Measurements from ENCODE around the gene KIAA1614. TPM values are rescaled to one million over a fixed set of nuclear protein-coding genes. Genes with fewer than 3 reads are reported as not detected.

KIAA1614 gene, protein sequence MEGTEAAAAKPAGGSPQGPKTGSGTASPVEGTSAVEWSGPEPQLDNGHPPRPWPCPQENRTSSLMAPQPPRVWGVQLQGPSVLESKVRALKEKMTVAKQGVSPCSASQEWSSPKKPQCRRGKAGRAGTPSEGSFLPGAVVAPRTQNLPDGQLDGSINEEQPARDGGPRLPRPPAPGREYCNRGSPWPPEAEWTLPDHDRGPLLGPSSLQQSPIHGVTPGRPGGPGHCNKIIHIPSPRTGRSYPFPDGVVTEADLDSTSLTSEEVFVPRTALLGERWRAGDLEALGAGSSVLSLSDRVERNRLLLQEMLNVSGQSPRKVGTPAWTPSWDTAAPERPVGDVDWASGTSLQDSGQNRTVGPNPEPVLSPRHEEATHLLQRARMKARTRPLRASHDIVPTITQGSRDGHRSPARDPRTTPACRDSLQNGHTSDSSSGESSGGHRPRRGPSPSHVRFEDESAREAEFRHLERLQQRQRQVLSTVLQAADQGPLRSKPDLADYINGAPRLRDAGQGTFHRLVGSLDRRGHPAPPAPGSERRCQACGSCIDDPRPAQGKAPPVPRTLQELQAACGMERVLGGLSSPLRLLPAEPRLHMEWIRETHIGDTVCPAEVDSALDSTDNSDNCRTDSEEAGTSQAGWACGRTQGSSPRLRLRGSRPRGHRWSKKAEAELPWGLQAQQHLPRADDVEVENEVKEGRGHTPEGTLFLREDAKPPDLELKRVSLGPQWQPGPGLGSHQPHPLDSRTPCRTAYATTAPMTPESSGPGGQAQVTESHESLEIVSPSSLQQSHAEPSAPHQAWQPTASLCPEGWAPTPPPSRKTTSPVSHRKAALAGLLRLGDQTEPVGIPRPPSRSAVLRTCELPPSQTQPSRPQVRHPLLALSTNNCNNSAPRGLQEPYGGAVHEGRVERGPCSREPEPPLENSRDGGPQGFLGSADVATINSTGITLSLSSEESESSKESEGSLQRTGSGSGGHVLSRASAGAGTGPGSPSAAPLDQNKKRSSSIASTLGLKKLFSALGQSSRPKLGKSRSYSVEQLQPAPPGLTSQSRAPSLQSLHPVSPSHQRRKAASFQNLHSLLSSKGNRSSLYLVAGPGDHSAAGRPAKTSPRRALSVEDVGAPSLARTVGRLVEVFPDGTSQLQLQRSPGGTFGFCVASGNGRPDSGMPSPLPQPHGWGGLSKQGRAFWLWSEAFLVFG
- 12.3 TPM for polyA plus RNA-seq (ENCODE audit: insufficient read length)

- no peak for DNase-seq (ENCODE audit: low read depth)
These were observed at the start of gene KIAA1614 for GRCh38 chr1:180912801-180913565. TSS of gene KIAA1614 (plus strand) at chr1:180912897. CDS start at chr1:180913244, 347 bp downstream.

- DNase-seq (ENCODE audit: low read depth) = peak; percentile 24
These were observed 49.4 kb upstream of the KIAA1614 start for GRCh38 chr1:180863158-180863775.

DNA sequence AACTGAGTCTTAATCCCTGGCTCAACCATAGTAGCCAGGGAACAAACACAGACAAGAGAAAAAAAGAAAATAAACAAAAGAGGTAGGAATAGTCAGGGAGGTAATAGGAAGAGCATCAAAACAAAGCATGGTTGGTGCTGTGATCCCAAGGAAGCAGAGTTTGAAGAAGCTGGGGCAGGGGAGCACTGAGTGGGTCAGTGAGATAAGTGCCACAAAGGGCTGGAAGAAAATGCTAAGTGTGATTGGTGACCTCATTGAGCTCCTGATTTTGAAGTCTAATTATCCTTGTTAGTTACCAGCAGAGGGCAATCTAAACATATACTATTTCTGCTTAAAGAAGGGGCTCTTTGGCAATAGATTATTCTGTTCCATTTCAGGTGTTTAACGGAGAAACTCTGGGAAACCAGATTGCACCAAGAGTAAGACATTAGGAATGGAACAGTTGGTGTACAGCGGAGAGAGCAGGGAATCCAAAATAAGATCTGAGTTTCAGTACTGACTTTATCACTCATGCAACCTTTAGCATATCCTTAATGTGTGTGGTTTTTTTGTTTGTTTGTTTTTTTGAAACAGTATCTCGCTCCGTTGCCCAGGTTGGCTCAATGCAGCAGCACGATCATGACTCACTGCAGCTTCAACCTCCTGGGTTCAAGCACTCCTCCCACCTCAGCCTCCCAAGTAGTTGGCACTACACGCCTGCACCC lies 30.7 kb upstream of the KIAA1614 start:
- DNase-seq (ENCODE audit: low read depth) = peak; percentile 24

DNA sequence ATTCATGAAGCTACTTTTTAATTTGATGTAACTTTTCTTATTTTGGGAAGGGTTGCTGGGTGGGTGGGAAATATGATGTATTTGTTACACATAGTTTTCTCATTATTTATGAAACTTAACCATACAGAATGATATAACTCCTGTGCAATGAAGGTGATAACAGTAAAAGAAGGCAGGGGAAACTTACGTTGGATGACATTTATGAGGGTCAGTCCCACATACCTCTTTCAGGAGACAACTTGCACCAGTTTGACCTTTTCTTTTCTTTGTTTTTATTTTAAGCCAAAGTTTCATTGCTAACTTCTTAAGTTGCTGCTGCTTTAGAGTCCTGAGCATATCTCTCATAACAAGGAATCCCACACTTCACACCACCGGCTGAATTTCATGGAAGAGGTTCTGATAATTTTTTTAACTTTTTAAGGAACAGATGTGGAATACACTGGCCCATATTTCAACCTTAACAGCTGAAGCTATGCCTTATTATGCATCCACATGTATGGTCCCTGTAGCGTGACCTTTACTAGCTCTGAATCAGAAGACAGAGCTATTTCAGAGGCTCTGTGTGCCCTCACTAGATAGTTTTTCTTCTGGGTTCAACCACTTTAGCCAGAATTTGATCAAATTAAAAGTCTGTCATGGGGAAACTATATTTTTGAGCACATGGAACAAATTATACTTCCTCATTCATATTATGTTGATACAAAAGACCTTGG lies 28.0 kb upstream of the KIAA1614 start:
- no peak for DNase-seq (ENCODE audit: low read depth)

DNA sequence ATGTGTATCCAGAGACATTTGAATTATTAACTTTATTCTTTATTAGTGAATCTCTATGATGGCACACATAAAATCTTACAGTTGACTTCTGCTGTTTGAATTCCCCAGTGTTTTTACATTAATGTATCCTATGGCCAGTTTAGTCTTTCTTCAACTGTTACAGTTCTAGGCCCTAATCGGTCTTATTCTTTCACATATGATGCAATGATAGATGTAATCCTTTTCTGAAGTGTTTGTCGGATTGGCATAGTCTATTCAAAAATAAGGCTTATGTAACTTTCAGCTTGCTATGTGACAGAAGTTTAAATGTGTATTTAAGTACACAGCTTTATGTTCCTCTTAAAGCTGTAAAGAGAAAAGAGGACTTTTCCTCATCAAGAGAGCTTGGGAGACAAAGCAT lies 26.4 kb upstream of the KIAA1614 start:
- no peak for DNase-seq (ENCODE audit: low read depth)

- DNase-seq (ENCODE audit: low read depth) = no peak
These were observed 24.9 kb upstream of the KIAA1614 start for GRCh38 chr1:180887841-180888240.

- DNase-seq (ENCODE audit: low read depth) = no peak
These were observed 23.8 kb upstream of the KIAA1614 start for GRCh38 chr1:180888870-180889269.

DNA sequence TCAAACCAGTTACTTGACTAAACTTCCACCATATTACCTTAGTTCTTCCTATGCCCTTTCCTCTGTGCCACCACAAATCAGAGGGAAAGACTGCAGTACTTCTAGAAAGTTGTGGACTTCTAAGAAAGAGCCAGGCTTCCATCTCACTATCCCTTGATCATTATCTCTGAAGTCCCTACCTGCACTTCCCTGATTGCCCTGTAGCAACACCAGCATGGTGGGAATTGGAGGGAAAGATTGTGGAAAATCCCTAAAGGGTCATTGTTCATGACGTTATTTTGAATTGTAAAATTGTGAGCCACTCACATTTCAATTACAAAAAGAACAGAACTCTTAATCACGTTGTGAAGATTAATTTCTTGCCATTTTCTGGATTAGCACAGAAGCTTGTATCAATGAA lies 23.4 kb upstream of the KIAA1614 start:
- no peak for DNase-seq (ENCODE audit: low read depth)

DNA sequence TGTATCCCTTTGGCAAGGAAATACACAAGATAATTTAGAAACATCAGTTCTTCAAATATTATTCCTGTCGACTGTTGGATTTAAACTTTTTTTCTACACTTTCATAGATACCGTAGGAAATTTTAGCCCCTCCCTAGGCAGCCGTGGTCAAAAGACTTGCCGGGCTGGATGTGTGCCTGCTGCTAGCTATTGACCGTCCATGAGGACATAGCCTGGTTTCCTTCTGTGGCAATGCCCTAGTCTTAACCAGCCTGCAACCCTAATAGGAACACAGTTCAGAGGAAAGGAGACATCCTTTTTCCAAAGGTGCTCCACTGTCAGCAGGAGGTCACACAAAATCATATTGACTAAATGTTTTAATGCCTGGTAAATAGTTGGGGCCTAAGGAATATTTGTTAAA lies 20.4 kb upstream of the KIAA1614 start:
- DNase-seq (ENCODE audit: low read depth) = no peak

- no peak for DNase-seq (ENCODE audit: low read depth)
These were observed 20.0 kb upstream of the KIAA1614 start for GRCh38 chr1:180892675-180893074.

DNA sequence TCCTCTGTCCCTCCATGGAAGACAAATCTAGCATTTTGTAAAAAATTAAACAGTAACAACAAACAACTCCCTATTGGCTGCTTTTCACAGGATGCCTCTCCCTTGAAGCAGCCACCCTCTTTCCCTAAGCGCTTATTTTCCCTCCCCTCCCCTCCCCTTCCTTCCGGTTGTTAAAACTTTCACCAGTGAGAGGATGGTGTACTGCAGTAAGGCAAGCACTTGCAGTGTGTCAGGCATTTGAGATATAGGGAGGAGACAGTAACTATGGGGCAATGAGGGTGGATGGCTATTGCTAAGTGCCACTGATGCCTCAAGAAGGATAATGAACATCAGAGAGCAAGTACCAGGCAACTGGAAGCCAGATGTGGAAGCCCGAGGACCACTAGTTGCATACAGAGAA lies 19.1 kb upstream of the KIAA1614 start:
- no peak for DNase-seq (ENCODE audit: low read depth)

- no peak for DNase-seq (ENCODE audit: low read depth)
These were observed 16.5 kb upstream of the KIAA1614 start for GRCh38 chr1:180896161-180896560.

DNA sequence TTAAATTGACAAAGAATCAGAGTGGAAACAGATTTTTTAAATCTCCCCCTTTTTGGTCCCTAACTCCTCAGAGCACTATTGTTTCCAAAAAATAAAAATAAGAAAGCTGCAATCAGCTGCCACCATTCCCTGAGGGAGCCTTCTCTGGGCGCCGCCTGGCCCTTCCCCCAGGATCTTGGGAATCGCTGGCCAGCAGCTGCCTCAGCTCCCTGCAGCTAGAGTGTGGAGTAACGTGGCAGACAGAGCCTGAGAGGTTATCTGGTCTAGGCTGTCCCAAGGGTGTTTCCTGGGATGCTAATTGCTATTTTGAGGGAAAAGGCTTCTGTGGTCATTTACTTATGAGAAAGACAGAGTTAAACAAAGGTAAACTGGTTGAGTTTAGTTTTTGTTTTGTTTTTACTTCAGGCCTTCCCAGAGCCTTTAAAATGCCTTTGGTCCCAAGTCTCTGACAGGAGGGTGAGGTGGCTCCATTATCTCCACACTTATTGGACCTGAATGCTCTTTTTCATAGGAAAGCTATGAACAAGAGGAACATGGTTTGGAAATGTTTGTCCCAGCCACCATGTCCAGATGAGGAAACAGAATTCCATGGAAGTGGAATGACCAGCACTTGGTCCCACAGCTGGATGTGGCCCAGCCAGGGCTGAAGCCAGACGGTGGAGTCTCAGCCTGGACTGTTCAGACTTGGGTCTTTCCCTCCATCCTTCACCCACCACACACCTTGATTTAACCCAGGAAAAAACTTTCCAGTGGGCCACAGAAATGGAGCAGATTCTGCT lies 14.1 kb upstream of the KIAA1614 start:
- DNase-seq (ENCODE audit: low read depth) = no peak

DNA sequence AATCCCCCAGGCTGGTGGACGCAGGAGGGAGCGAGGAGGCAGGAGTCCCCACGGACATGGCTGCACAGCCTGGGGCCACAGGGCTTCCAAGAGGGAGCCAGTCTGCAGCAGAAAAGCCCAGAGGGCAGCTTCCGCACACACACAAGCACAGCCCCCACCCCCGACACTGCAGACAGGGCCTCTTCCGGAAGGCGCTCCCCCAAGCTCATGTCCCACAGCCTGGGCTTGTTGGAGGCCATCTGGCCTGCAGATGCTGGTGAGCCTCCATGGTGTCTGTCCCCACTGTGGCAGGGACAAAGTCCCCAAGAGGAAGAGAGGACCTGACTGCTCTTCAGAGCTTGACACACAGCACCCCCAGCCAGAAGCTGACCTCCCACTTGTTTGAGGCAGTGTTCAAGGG lies 13.4 kb upstream of the KIAA1614 start:
- no peak for DNase-seq (ENCODE audit: low read depth)

GRCh38 chr1:180901076-180901990 lies 11.4 kb upstream of the KIAA1614 start:
- no peak for DNase-seq (ENCODE audit: low read depth)

DNA sequence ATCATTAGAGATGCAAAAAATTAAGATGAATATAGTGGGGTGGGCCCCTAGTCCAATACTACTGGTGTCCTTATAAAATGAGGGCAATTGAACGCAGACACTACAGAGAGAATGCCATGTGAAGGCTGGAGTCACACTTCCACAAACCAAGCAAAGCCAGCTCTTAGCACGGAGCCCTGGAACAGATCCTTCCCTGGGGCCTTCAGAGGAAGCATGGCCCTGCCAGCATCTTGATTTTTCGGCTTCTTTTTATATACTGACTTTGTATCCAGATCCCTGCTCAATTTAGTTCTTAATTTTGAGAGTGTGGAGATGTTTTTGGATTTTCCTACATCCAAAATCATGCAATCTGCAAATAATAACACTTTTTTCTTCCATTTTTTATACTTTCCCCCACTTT lies 10.2 kb upstream of the KIAA1614 start:
- DNase-seq (ENCODE audit: low read depth) = no peak

- DNase-seq (ENCODE audit: low read depth) = no peak
These were observed 6.8 kb upstream of the KIAA1614 start for GRCh38 chr1:180905927-180906326.

DNA sequence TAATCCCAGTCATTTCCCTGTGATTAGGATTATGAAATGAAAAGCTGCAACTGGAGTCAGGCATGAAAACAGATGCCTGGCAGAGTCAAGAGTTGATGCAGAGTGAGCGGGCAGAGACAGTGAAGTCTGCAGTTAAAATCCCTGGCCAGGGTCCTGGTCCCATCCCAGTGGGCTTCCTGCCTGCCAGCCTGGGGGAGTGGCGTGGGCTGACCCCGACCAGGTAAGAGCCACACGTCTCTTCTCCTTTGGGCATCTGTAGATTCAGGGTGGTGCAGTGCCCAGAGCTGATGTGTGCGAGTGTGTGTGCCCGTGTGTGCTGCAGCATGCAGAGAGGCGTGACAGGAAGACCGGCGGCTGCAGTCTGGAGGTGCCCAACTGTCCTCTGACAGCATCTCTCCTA lies 6.2 kb upstream of the KIAA1614 start:
- no peak for DNase-seq (ENCODE audit: low read depth)
